ENCODE results near the gene PHF23.

PHF23 gene

DNA sequence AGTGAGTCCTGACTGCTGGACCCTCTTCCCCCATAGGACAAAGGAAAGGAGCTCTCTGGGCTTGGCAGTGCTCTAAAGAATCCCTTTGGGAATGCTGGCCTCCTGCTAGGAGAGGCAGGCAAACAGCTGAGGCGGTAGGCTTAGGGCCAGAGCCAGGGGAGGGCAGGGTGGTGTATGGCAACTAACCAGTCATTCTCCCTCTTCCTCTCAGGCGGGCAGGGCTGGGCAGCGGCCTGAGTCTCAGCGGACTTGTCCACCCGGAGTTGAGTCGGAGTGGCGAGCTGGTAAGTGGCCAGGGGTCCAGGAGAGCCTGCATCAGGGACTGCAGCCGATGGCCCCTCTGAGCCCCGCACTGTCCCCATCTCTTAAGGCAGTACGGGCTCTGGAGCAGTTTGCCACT, 15.1 kb downstream of the PHF23 start:
- Mint-ChIP-seq H3K4me3 (no peak overlapping the region), H3K27ac (no peak overlapping the region)

DNA sequence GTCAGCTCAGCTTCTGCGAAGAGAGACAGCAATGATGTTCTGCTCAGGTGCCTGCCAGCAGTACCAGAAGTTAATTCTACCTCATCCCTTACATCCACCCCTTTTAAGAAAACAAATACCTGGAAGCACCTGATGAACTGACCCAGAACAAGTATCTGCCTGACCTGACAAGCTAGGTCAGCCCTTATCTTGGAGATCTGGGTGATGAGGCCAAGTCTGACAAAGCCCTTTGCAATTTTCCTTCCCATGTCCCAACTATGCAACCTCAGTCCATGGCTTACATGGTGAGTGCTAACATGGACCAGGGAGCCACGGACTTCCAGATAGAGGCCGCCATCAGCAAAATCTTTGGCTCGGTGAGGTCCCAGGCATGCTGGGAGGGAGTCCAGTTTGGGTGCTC, 15.9 kb downstream of the PHF23 start:
- Mint-ChIP-seq H3K36me3 (peaks cover 19% of the 10 kb centered on the region), H3K4me1 (peaks cover 16% of the 10 kb centered on the region), H3K4me3 (no peak overlapping the region), H3K9me3 (no peaks in the 10 kb centered on the region), H3K27me3 (no peaks in the 10 kb centered on the region), H3K27ac (no peak overlapping the region)
- DNase-seq (ENCODE audit: low spot score in 2 of 2) (no peak), ATAC-seq (ENCODE audit: low read depth) (no peak)

More for the DNA sequence above, 15.1 kb downstream of the PHF23 start:
- Mint-ChIP-seq H3K9me3 (no peaks in the 10 kb centered on the region), H3K27me3 (no peaks in the 10 kb centered on the region), H3K36me3 (peaks cover 20% of the 10 kb centered on the region), H3K4me1 (peaks cover 16% of the 10 kb centered on the region)
- DNase-seq (ENCODE audit: low spot score in 2 of 2) (no peak), ATAC-seq (ENCODE audit: low read depth) (no peak)

DNA sequence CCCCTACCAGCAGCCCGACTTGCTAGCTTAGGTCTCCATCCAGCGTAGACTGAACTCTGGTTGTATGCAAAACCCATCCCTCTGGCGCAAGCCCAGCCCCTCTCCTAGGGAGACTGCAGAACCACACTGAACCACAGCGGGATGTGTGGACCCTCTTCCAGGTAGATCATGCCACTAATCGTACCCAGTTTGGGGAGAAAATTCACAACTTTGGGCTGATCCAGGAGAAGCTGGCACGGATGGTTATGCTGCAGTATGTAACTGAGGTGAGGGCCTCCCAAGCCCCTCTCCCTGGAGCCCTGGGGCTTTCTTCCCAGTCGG, 16.3 kb downstream of the PHF23 start:
- Mint-ChIP-seq H3K4me3 (no peak overlapping the region), H3K9me3 (no peaks in the 10 kb centered on the region), H3K36me3 (peaks cover 16% of the 10 kb centered on the region), H3K27ac (no peak overlapping the region), H3K4me1 (peaks cover 16% of the 10 kb centered on the region), H3K27me3 (no peaks in the 10 kb centered on the region)
- ATAC-seq (ENCODE audit: low read depth) (no peak), DNase-seq (ENCODE audit: low spot score in 2 of 2) (no peak)

DNA sequence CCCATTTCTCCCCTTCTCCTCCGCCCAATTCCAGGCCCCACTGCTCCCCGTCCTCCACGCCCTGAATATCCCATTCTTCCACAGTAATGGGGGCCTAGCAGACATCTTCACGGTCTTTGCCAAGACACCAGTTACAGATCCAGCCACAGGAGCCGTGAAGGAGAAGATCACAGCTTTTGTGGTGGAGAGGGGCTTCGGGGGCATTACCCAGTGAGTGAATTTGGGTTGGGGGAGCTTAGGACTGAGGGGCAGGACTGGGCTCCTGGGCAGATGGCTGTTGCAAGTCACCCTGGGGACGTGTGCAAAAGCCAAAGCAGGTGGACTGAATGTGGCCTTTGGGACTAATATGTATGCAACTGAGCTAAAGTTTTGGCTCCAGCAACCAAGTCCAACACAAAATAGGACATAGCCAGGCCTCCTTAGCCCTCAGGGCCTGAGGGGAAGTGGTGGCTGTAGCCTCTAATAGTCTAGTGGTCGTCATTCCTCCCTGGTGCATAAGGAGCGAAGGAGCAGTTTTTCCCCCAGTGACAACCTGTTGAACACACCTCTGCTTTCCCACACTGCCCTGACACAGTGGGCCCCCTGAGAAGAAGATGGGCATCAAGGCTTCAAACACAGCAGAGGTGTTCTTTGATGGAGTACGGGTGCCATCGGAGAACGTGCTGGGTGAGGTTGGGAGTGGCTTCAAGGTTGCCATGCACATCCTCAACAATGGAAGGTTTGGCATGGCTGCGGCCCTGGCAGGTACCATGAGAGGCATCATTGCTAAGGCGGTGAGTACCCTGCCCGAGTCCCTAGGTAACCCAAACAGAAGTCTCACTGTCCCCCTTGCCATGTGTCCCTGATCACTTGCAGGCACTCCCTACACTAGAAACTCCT, 16.9 kb downstream of the PHF23 start:
- Mint-ChIP-seq H3K36me3 (peaks cover 14% of the 10 kb centered on the region), H3K9me3 (no peaks in the 10 kb centered on the region), H3K27me3 (no peaks in the 10 kb centered on the region), H3K27ac (peak overlapping the region; percentile 29), H3K4me1 (peaks cover 20% of the 10 kb centered on the region), H3K4me3 (no peak overlapping the region)
- ATAC-seq (ENCODE audit: low read depth) (no peak), DNase-seq (ENCODE audit: low spot score in 2 of 2) (no peak)

DNA sequence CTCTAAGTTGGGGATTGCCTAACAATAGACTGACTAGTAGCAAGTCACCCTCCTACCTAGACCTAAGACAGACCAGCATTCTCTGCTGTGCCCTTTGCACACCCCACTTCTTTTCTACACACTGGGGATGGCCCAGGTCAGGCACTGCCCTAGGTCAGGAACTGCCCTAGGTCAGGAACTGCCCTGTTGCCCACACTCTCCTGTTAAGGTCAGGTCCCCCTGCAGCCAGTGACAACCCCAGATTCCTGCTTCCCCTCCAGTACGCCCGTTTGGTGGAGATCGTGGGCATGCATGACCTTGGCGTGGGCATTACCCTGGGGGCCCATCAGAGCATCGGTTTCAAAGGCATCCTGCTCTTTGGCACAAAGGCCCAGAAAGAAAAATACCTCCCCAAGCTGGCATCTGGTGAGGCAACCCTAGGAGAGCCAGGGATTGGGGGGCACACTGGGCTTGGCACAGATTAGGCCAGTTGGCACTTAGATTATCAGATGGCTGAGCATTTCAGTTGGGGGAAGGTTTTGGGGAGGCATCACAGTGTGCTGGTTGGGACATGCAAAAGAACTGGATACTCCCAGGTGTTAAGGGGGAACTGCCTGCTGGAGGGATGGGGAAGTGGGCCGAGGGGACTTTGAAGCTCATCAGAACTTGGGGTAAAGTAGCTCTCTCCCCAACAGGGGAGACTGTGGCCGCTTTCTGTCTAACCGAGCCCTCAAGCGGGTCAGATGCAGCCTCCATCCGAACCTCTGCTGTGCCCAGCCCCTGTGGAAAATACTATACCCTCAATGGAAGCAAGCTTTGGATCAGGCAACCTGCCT, 17.8 kb downstream of the PHF23 start:
- peak overlapping the region; percentile 95 for H3K4me3 Mint-ChIP-seq
- no peaks in the 10 kb centered on the region for H3K27me3 Mint-ChIP-seq
- H3K36me3 Mint-ChIP-seq = peaks cover 12% of the 10 kb centered on the region
- no peaks in the 10 kb centered on the region for H3K9me3 Mint-ChIP-seq
- DNase-seq (ENCODE audit: low spot score in 2 of 2) = no peak
- H3K4me1 Mint-ChIP-seq = peaks cover 23% of the 10 kb centered on the region
- ATAC-seq (ENCODE audit: low read depth) = no peak
- H3K27ac Mint-ChIP-seq = peak overlapping the region; percentile 86

- Mint-ChIP-seq H3K27me3 (peaks cover 4% of the 10 kb centered on the region), H3K27ac (peak overlapping the region; percentile 86), H3K4me3 (peak overlapping the region; percentile 95), H3K9me3 (no peaks in the 10 kb centered on the region), H3K36me3 (peaks cover 9% of the 10 kb centered on the region), H3K4me1 (peaks cover 30% of the 10 kb centered on the region)
- ATAC-seq (ENCODE audit: low read depth) (peak; percentile 68), DNase-seq (ENCODE audit: low spot score in 2 of 2) (peak in 1 of 2 donors; percentile 38)
These were observed 18.5 kb downstream of the PHF23 start for GRCh38 chr17:7220593-7221277.

DNA sequence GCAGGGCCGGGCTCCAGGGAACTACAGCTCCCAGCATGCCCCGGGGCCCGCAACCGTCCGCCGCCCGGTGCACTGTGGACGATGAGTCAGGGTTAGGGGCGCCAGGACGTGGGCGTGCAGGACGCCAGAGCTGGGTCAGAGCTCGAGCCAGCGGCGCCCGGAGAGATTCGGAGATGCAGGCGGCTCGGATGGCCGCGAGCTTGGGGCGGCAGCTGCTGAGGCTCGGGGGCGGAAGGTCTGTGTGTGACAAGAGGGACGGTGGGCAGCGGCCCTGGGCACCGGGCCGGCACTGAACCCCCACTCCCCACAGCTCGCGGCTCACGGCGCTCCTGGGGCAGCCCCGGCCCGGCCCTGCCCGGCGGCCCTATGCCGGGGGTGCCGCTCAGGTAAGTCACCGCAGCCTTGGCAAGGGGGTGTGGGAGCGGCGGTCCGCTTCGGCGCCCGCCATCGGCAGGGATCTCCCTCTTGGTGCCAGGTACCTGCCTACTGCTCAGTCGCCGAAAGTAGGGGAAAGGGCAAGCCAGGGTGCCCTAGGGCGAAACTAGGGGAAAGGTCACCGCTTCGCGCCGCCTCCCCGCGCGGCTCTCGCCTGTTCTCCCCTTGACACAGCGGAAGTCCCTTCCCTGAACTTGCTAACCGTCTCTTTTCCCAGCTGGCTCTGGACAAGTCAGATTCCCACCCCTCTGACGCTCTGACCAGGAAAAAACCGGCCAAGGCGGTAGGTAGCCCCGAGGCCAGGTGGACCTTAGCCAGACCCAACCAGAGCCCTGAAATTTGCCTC, 19.3 kb downstream of the PHF23 start, which contains the start of the genes ACADVL and DLG4:
ACADVL (plus strand) TSS at position 127 of the 781 bp plus-strand sequence; CDS start at position 174, 47 bp downstream.
DLG4 (minus strand) TSS at position 25 of the 781 bp plus-strand sequence.
- H3K9me3 Mint-ChIP-seq = no peaks in the 10 kb centered on the region
- H3K4me3 Mint-ChIP-seq = peak within 1 kb of the TSS; percentile 95
- H3K4me1 Mint-ChIP-seq = peaks cover 33% of the 10 kb centered on the region
- peak within 1 kb of the TSS; percentile 86 for H3K27ac Mint-ChIP-seq
- ATAC-seq (ENCODE audit: low read depth) (peak; percentile 69), DNase-seq (ENCODE audit: low spot score in 2 of 2) (peak; percentile 40 to 69)
- peaks cover 4% of the 10 kb centered on the region for H3K27me3 Mint-ChIP-seq
- peaks cover 9% of the 10 kb centered on the region for H3K36me3 Mint-ChIP-seq

- peaks cover 9% of the 10 kb centered on the region for H3K36me3 Mint-ChIP-seq
These were observed 19.9 kb downstream of the PHF23 start for GRCh38 chr17:7219229-7219811.

GRCh38 chr17:7218758-7219157, 20.5 kb downstream of the PHF23 start:
- H3K27ac Mint-ChIP-seq = no peak overlapping the region
- H3K4me1 Mint-ChIP-seq = peaks cover 44% of the 10 kb centered on the region
- H3K27me3 Mint-ChIP-seq = peaks cover 4% of the 10 kb centered on the region
- no peaks in the 10 kb centered on the region for H3K9me3 Mint-ChIP-seq
- peaks cover 5% of the 10 kb centered on the region for H3K36me3 Mint-ChIP-seq
- no peak for DNase-seq (ENCODE audit: low spot score in 2 of 2)
- no peak for ATAC-seq (ENCODE audit: low read depth)
- peak overlapping the region; percentile 57 for H3K4me3 Mint-ChIP-seq

More at GRCh38 chr17:7219229-7219811, 19.9 kb downstream of the PHF23 start:
- Mint-ChIP-seq H3K9me3 (no peaks in the 10 kb centered on the region), H3K4me1 (peaks cover 39% of the 10 kb centered on the region), H3K27me3 (peaks cover 4% of the 10 kb centered on the region), H3K4me3 (peak overlapping the region; percentile 95), H3K27ac (peak overlapping the region; percentile 86)
- ATAC-seq (ENCODE audit: low read depth) (no peak), DNase-seq (ENCODE audit: low spot score in 2 of 2) (no peak)

- H3K4me3 Mint-ChIP-seq = peak overlapping the region; percentile 46
- ATAC-seq (ENCODE audit: low read depth) (no peak), DNase-seq (ENCODE audit: low spot score in 2 of 2) (no peak)
- peaks cover 6% of the 10 kb centered on the region for H3K27me3 Mint-ChIP-seq
- no peaks in the 10 kb centered on the region for H3K36me3 Mint-ChIP-seq
- H3K4me1 Mint-ChIP-seq = peaks cover 50% of the 10 kb centered on the region
- no peak overlapping the region for H3K27ac Mint-ChIP-seq
- no peaks in the 10 kb centered on the region for H3K9me3 Mint-ChIP-seq
These were observed 21.1 kb downstream of the PHF23 start for GRCh38 chr17:7218166-7218565.

GRCh38 chr17:7217113-7217987, 21.9 kb downstream of the PHF23 start:
- peak overlapping the region; percentile 47 for H3K4me3 Mint-ChIP-seq
- H3K9me3 Mint-ChIP-seq = no peaks in the 10 kb centered on the region
- H3K36me3 Mint-ChIP-seq = no peaks in the 10 kb centered on the region
- no peak for ATAC-seq (ENCODE audit: low read depth)
- peaks cover 50% of the 10 kb centered on the region for H3K4me1 Mint-ChIP-seq
- DNase-seq (ENCODE audit: low spot score in 2 of 2) = no peak
- H3K27me3 Mint-ChIP-seq = peaks cover 6% of the 10 kb centered on the region
- no peak overlapping the region for H3K27ac Mint-ChIP-seq
